Midbrain (tissue), 1 donor: ENCODE results near the gene HSPB8.

Experiments
- DNase-seq: peaks from one replicate; lab custom pipeline; 2025; lab: John Stamatoyannopoulos, UW

The HSPB8 gene

GRCh38 chr12:119178544-119179334 is at the start of gene HSPB8:
TSS of gene HSPB8 (plus strand) at chr12:119178931. CDS start at chr12:119179313, 382 bp downstream.
- DNase-seq = peak; percentile 77

DNA sequence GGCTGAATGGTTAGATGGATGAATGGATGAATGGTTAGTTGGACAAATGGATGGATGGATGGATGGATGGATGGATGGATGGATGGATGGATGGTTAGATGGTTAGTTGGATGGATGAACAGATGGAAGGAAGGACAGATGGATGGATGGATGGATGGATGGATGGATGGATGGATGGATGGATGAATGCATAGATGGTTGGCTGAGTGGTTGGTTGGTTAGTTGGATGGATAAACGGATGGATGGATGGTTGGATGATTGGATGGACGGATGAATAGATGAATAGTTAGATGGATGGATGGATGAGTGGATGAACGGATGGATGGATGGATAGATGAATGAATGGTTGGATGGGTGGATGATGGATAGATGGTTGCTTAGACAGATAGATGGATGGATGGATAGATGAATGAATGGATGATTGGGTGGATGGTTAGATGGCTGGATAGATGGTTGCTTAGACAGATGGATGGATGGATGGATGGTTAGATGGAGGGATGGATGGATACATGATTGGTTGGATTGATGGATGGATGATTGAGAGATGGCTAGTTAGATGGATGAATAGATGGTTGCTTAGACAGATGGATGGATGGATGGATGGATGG is 48.8 kb upstream of the HSPB8 start:
- DNase-seq = no peak

DNA sequence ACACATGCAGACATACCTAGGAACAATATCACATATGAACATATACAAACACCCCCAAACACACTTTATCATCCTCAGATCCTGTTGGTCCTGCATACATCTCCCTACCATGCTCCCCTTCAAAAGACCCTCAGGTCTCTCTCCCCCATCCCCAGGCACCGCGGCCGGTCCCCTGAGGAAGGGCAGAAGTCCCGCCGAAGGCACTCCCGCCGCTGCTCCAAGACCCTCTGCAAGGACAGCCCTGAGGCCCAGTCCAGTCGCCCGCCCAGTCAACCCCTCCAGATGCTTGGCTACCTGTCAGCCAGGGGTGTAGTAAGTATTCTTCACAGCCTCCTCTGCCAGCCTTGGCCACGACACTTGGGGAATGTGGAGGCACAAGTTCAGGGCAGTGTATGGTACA is 48.2 kb upstream of the HSPB8 start:
- DNase-seq = no peak

GRCh38 chr12:119134284-119135072 is 44.3 kb upstream of the HSPB8 start:
- no peak for DNase-seq

- DNase-seq = no peak
Measured at GRCh38 chr12:119136811-119137410, 41.8 kb upstream of the HSPB8 start.

DNA sequence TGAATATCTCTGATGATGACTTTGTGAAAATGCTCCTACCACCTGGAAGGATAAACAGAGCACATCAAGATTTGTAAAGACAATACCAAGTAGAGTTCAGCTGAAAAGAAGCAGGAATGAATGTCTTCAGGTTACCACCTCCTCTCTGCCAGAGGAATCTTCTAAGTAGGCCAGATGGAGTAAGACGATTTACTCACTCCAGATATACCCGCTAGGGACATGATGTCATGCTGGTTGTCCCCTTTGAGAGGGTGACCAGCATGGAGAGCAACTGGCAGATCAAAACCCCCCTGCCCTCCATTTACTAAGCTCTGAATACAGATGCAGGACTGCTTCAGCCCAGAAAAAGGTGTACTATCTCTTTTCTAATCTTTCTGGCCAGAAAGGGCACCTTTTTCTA is 39.3 kb upstream of the HSPB8 start:
- no peak for DNase-seq

GRCh38 chr12:119145367-119145766 is 33.4 kb upstream of the HSPB8 start:
- DNase-seq = no peak

DNA sequence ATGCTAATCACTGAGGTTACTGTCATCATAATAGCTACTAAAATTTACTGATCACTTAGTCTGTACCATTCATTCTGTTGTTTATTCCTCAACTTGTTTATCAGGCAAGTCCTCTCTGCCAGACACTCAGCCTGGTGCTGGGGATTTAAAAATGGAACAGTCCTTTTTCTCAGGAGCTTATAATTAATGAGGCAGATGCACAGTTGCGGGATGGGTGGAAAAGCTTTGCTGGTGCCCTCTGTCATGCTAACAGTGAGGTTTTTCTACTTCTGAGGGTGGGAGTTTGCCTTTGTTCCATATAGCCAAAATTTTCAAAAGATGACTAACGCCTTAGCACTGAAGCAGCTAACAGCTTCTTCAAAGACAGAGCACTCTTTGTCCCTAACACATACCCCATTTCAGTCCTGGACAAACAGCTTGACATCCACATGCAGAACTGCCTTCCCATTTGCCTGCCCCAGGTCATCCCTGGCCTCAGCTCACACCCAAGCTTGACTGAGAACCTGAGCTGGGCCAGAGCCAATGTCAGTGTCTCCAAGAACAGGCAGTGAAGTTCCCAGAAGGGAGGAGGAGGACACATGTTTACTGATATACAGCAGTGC is 30.8 kb upstream of the HSPB8 start:
- peak; percentile 21 for DNase-seq

- no peak for DNase-seq
Measured at GRCh38 chr12:119149270-119149669, 29.5 kb upstream of the HSPB8 start.

GRCh38 chr12:119151445-119152026 is 27.2 kb upstream of the HSPB8 start:
- no peak for DNase-seq

GRCh38 chr12:119153477-119154434 is 25.0 kb upstream of the HSPB8 start:
- peak; percentile 12 for DNase-seq

DNA sequence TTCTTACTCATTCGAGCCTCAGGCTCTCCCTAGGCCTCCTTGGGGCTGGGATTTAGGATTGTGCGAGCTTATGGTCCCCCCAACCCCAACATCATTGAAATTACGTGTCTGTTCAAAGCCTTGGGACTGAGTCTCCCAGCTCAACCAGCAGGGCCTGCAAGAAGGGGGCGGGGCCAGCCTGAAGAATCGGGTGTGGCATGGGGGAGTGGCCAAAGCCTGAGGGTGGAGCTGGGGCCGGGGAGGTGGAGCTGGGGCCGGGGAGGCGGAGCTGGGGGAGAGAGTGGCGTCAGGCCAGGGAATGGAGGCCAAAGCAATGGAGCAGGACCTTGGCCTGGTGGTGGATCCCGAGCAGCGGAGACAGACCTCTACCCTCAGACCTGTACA is 24.3 kb upstream of the HSPB8 start:
- no peak for DNase-seq

DNA sequence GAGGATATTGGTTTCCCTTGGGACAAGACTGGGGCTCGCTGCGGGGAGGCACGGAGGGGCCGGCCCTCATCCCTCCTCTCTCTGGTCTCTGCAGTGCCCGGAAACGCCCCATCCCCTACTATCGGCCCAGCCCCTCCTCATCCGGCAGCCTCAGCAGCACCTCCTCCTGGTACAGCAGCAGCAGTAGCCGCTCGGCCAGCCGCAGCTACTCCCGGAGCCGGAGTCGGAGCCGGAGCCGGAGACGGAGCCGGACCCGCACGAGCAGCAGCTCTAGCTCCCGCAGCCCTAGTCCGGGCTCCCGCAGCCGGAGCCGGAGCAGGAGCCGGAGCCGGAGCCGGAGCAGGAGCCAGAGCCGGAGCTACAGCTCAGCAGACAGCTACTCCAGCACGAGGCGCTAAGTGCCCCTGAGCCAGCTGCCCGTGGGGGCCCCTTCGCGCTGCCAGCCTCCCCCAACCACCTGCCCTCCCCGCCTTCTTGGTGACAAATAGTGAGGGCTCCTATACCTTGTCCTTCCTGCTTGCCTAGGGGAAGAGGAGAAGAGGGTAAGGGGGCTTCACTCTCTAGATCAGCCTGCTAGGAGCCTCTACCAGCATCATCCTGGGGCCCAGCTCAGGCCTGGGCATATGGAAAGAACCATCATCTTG is 22.2 kb upstream of the HSPB8 start:
- DNase-seq = no peak

- DNase-seq = no peak
Measured at GRCh38 chr12:119157528-119157927, 21.2 kb upstream of the HSPB8 start.

GRCh38 chr12:119157978-119158377 is 20.8 kb upstream of the HSPB8 start:
- DNase-seq = no peak

DNA sequence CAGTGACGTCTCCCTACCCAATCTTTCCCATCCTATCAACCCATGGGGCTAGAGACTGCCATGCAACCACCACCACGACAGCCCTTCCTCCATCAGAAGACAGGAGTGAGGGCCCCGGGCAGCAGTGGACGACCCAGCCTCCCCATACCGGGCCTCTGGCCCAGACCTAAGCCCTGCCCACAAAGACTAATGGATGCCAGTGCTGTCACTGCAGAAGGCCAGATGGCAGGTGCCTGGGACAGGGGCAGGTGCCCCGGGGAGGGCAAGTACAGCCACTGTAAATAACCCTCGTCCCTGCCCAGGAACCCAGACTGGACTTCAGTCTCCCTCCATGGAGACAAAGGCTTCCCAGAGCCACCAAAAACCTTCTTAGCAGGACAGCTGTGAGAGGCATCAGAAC is 20.3 kb upstream of the HSPB8 start:
- DNase-seq = no peak

DNA sequence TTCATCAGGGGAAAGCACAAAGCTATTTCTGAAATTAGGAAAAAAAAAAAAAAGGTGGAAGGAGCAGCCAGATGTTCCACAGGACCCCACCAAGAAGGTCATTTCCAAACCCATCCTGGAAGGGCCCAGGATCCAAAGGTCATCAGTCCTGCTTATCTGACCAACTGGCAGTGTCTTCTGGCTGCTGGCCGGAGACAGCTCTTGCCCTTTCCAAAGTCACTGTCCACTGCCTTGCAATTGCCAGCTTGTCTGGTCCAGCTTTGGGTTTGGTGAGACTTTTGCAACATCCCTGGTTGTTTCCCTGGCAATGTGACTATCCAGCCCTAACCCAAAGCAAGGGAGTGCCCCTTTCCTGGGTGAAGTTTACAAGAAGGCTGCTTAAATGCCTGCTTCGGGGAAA is 18.9 kb upstream of the HSPB8 start:
- no peak for DNase-seq

GRCh38 chr12:119167902-119168301 is 10.8 kb upstream of the HSPB8 start:
- no peak for DNase-seq

GRCh38 chr12:119168721-119169120 is 10.0 kb upstream of the HSPB8 start:
- no peak for DNase-seq

- no peak for DNase-seq
Measured at GRCh38 chr12:119169150-119169549, 9.6 kb upstream of the HSPB8 start.
